GM12873 (cell line): Measurements from ENCODE around the gene GPX5.

Experiments
- TF ChIP-seq, protein P1 (sequence below): IDR thresholded peaks from 2 replicates; pipeline ENCODE4 v1.5.1; 2012; ENCODE audit warnings: low read depth, mild to moderate bottlenecking, moderate library complexity, low read length, control low read depth; ENCODE audit not compliant: insufficient read depth; ENCODE audit errors: missing control alignments

GPX5 gene

DNA sequence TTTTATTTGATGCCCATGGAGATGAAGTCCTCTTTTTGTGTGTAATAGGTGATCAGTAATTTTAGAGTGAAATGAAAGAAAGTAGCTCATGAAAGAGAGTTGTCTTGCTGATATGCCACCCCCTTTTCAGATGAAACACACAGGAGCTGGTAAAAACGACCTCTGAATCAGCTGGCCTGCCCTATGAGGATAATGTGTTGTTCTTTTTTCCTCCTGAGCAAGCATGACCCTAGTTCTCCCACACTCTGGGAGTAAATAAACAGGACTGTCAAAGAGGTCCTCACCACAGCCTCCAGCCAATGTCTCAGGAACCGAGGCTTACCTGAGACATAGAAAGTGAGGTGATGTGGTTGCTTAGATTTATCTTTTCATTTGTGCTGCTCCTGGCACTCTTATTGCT, 29.5 kb downstream of the GPX5 start:
- TF ChIP-seq, protein P1, sequence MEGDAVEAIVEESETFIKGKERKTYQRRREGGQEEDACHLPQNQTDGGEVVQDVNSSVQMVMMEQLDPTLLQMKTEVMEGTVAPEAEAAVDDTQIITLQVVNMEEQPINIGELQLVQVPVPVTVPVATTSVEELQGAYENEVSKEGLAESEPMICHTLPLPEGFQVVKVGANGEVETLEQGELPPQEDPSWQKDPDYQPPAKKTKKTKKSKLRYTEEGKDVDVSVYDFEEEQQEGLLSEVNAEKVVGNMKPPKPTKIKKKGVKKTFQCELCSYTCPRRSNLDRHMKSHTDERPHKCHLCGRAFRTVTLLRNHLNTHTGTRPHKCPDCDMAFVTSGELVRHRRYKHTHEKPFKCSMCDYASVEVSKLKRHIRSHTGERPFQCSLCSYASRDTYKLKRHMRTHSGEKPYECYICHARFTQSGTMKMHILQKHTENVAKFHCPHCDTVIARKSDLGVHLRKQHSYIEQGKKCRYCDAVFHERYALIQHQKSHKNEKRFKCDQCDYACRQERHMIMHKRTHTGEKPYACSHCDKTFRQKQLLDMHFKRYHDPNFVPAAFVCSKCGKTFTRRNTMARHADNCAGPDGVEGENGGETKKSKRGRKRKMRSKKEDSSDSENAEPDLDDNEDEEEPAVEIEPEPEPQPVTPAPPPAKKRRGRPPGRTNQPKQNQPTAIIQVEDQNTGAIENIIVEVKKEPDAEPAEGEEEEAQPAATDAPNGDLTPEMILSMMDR = no peak

GRCh38 chr6:28558629-28559028, 32.9 kb downstream of the GPX5 start:
- TF ChIP-seq, protein P1 = no peak

DNA sequence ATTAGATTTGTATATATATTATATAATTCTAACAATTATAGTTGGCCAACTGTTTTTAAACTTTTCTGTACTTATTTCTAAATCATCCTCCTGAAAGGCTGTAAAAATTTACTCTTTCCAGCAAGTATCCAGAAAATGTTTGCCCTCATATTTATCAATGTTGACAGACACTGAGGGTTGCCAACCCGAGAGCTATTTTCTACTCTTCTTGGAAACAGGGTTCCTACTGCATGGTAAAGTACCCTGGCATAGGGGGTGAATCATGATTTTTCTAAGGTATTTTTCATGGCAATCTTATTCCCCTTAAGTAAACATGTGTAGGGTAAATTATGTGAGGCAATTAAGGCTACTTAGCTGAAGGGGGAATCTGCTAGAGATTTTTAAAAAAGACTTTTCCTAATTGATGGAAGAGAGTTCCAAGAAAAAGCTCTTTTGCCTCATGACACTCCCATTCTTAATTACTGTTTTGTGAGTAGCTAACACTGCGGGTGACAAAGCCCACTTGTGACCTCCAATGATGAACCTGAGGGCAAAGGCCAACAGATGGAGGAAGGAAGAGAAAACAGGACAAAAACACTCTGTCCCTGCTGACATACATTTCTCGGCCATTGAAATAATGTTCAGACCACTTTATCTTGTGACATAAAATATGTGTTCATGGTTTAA, 37.9 kb downstream of the GPX5 start:
- TF ChIP-seq, protein P1 = no peak

GRCh38 chr6:28565823-28566526, 40.3 kb downstream of the GPX5 start:
- TF ChIP-seq, protein P1 = no peak

DNA sequence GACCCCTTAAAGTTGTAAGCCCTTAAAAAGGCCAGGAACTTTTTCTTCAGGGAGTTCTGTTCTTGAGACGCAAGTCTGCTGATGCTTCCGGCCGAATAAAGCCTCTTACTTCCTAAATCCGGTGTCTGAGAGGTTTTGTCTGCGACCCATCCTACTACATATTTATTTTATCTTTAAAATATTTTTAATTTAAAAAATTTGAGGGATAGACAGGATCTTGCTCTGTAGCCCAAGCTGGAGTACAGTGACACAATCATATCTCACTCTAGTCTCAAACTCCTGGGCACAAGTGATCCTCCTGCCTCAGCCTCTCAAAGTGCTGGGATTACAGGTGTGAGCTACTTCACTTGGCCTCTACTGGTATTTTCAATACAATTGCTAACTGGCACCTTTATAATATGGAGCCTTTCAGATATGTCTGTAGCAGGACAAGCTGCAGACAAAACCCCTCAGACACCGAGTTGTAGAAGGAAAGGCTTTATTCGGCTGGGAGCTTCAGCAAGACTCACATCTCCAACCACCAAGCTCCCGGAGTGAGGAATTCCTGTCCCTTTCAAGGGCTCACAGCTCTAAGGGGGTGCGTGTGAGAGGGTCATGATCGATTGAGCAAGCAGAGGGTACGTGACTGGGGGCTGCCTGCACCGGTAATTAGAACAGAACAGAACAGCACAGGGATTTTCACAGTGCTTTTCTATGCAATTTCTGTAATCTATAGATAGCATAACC, 41.0 kb downstream of the GPX5 start:
- TF ChIP-seq, protein P1 = no peak

DNA sequence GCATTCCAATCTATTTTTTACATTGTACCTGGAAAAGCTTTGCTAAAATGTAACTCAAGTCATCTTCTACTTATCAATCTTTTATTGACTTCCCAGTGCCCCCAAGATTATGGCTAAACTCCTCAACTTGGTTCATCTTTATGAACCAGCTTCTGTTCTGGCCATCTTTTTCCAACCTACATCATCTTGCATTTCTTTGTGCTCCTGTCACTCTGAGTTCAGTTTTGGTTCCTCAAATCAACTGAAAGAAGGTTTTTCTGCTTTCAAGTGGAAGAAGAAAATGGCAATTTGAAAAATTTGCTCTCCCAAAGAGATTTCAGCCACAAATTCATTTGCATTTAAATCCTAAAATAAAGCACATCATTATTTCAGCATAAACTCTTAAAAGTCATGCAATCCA, 41.8 kb downstream of the GPX5 start:
- TF ChIP-seq, protein P1 = no peak

DNA sequence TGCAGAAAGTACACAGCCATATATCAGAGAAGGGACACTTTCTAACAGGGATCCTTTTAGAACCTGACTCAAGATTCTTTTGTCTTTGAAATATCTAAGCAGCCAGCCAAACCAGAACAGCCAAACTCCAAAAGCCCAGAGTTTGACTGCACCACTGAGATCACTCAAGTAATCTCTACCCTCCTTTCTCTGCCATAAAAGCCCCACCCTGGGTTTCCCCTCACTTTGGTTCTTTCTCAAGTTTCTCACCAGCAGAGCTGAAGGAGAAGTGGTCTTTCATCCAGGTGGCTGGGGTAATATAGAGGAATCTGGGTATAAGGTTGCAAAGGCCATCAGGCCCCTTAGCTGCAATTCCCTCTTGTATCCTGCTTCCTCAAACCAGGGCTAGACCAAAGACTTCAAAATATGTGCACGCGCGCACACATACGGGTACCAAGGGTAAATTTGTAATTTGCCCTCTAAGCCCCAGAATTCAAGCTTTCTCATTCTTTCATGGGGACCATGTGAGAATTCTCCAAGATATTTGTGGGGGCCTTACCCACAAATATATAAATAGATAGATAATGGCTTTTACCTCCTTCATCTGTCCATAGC, 42.9 kb downstream of the GPX5 start:
- TF ChIP-seq, protein P1 = no peak
